ENCODE data around the gene SLC6A17. TPM values are rescaled to one million over a fixed set of nuclear protein-coding genes. Genes with fewer than 3 reads are reported as not detected.

SLC6A17 gene
- total RNA-seq, 1 experiment from 2014 or later, result 0.24 TPM

DNA sequence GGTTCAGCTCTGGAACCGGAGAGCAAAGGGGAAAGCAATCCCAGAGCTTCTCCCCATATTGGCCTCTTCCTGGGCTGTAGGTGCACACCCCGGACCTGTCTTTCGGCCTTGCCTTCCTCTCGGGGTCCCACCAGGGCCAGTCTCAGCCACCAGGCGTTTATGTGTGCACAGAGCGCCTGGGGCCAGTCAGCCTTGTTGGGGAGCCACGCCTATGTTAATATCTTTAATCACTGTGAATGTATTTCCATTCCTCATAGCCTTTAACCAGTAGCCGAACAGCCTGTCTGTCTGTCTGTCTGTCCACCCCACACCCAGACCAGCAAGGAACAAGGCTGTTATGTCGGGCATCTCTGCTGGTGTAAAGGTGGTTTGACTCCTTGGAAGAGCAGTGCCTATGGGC lies 78.6 kb downstream of the SLC6A17 start (continued):
- no peak for TF ChIP-seq NR3C1 (CRISPR knock-in tag; conservative IDR thresholded peaks at IDR 0.05; ENCODE audit: low read depth)
- TF ChIP-seq FOXJ3 (CRISPR knock-in tag; IDR thresholded peaks at IDR 0.05; ENCODE audit: borderline replicate concordance), result no peak
- TF ChIP-seq ZNF396 (CRISPR knock-in tag; IDR thresholded peaks at IDR 0.05; ENCODE audit: borderline replicate concordance), result no peak

DNA sequence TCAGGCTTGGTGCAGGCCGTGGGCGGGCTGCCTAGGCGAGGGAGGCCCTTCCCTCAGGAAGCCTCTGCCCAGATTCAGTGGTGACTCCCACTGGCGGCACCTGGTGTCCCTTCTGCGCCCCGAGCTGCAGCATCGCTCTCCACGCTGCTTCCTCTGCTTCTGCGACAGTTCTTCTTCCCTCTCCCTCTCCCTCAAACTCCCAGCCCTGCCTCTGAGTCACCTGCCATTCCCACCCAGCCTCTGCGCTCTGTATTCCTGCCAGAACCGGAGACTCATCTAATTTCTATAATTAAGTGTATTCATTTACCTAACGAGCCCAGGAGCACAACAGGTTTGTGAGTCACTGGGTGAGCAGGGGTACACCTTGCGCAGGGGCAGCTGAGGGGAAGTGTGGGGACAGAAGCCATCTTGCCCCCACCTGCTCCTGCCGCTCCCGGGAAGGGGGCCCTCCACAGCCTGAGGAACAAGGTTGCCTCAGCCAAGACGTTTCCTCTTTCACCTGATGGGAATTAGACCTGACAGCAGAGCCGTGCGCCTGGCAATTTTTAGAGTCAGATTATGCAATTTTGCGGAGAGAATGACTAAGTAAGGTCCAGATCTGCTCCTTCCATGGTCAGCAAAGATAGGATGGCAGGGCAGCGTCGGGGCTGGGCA lies 79.2 kb downstream of the SLC6A17 start:
- no peak for DNase-seq (ENCODE audit: low spot score)
- H3K36me3 Mint-ChIP-seq, result peaks cover 29% of the 10 kb centered on the region
- ChIA-PET POLR2A (no interaction called here), CTCF (interaction anchor here (1.8 to 2.7 kb wide), 4 partner anchors 21 to 266 kb away, joined by 7 to 16 read pairs (median 10); partner anchors contain the start of gene KCNC4)
- H3K27ac Mint-ChIP-seq, result peak overlapping the region; percentile 66
- no peak overlapping the region for H3K4me3 Mint-ChIP-seq
- no peak for TF ChIP-seq JAZF1 (CRISPR knock-in tag; IDR thresholded peaks at IDR 0.05)
- TF ChIP-seq ZNF219 (CRISPR knock-in tag; IDR thresholded peaks at IDR 0.05; ENCODE audit: borderline replicate concordance), result no peak
- no peak for TF ChIP-seq RELA (CRISPR knock-in tag; IDR thresholded peaks at IDR 0.05; ENCODE audit: borderline replicate concordance)
- TF ChIP-seq, protein P1, sequence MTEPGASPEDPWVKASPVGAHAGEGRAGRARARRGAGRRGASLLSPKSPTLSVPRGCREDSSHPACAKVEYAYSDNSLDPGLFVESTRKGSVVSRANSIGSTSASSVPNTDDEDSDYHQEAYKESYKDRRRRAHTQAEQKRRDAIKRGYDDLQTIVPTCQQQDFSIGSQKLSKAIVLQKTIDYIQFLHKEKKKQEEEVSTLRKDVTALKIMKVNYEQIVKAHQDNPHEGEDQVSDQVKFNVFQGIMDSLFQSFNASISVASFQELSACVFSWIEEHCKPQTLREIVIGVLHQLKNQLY (CRISPR knock-in tag; IDR thresholded peaks at IDR 0.05), result no peak
- no peak for TF ChIP-seq NFATC4 (CRISPR knock-in tag; IDR thresholded peaks at IDR 0.05)
- no peak for TF ChIP-seq NFYB (CRISPR knock-in tag; conservative IDR thresholded peaks at IDR 0.05; ENCODE audit: low read depth)
- no peak for TF ChIP-seq NR2C2 (CRISPR knock-in tag; IDR thresholded peaks at IDR 0.05)
- TF ChIP-seq ZNF263 (CRISPR knock-in tag; IDR thresholded peaks at IDR 0.05; ENCODE audit: low read depth), result no peak
- no peak for TF ChIP-seq TEAD4 (CRISPR knock-in tag; IDR thresholded peaks at IDR 0.05)
- TF ChIP-seq MXD4 (CRISPR knock-in tag; IDR thresholded peaks at IDR 0.05; ENCODE audit: borderline replicate concordance), result no peak
- no peak for TF ChIP-seq ZBTB21 (CRISPR knock-in tag; IDR thresholded peaks at IDR 0.05; ENCODE audit: borderline replicate concordance)
- no peak for TF ChIP-seq ZNF138 (CRISPR knock-in tag; conservative IDR thresholded peaks at IDR 0.05)
- TF ChIP-seq, protein P2, sequence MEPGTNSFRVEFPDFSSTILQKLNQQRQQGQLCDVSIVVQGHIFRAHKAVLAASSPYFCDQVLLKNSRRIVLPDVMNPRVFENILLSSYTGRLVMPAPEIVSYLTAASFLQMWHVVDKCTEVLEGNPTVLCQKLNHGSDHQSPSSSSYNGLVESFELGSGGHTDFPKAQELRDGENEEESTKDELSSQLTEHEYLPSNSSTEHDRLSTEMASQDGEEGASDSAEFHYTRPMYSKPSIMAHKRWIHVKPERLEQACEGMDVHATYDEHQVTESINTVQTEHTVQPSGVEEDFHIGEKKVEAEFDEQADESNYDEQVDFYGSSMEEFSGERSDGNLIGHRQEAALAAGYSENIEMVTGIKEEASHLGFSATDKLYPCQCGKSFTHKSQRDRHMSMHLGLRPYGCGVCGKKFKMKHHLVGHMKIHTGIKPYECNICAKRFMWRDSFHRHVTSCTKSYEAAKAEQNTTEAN (CRISPR knock-in tag; IDR thresholded peaks at IDR 0.05), result no peak
- TF ChIP-seq IRF2 (CRISPR knock-in tag; IDR thresholded peaks at IDR 0.05; ENCODE audit: borderline replicate concordance, low read depth), result no peak
- no peak for TF ChIP-seq NR3C1 (CRISPR knock-in tag; conservative IDR thresholded peaks at IDR 0.05; ENCODE audit: low read depth)
- peaks cover 9% of the 10 kb centered on the region for H3K9me3 Mint-ChIP-seq
- peak; percentile 59 for ATAC-seq
- no peaks in the 10 kb centered on the region for H3K27me3 Mint-ChIP-seq (ENCODE audit: low read depth)
- peaks cover 4% of the 10 kb centered on the region for H3K4me1 Mint-ChIP-seq

DNA sequence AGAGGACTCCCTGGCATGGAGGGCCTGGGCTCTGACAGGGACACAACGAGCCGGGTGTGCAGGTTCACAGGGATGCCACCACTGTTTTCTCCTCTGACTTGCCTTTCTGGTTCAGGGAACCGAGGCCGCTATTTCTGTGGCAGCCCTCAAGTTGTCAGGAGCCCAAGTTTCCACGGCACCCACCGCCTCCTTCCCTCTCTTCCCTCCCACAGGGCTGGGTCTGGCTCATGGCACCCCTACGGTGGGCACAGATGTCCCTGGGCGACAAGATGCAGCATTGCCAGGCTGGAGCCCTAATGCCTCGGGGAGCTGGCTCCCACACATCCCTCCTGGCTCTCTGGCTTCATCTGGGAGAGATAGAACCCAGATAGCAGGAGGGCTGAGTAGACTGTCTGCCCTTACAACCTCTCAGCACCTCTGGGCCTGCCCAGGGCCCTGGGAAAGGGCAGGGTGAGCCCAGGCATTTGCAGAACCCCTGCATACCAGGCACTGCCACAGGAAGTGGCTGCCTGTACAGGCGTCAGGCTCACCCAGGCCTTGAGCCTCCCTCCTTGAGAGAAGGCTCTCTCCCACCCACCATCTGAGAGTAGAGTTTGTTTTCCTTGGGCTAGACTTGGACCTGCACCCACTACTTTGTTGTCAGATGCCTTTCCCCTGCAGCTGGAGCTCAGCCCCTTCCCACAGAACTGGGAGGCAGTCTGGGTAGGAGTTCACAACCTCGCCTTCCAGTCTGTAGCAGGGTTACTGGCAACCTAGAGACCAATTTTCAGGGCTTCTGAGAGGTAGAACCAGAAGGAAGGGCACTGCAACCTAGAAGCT lies 80.3 kb downstream of the SLC6A17 start:
- ATAC-seq (no peak), DNase-seq (ENCODE audit: low spot score) (no peak)
- Mint-ChIP-seq H3K36me3 (peaks cover 32% of the 10 kb centered on the region), H3K9me3 (peaks cover 9% of the 10 kb centered on the region), H3K27ac (no peak overlapping the region), H3K4me1 (peaks cover 8% of the 10 kb centered on the region), H3K4me3 (no peak overlapping the region), H3K27me3 (ENCODE audit: low read depth) (no peaks in the 10 kb centered on the region)
- ChIA-PET CTCF (interaction anchor here (1.8 to 1.9 kb wide), 2 partner anchors 82 to 143 kb away, joined by 4 to 8 read pairs; no protein-coding TSS in a partner anchor), POLR2A (no interaction called here)
- TF ChIP-seq, protein P3, sequence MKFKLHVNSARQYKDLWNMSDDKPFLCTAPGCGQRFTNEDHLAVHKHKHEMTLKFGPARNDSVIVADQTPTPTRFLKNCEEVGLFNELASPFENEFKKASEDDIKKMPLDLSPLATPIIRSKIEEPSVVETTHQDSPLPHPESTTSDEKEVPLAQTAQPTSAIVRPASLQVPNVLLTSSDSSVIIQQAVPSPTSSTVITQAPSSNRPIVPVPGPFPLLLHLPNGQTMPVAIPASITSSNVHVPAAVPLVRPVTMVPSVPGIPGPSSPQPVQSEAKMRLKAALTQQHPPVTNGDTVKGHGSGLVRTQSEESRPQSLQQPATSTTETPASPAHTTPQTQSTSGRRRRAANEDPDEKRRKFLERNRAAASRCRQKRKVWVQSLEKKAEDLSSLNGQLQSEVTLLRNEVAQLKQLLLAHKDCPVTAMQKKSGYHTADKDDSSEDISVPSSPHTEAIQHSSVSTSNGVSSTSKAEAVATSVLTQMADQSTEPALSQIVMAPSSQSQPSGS (CRISPR knock-in tag; IDR thresholded peaks at IDR 0.05; ENCODE audit: borderline replicate concordance, low read depth), result no peak
- TF ChIP-seq, protein P4, sequence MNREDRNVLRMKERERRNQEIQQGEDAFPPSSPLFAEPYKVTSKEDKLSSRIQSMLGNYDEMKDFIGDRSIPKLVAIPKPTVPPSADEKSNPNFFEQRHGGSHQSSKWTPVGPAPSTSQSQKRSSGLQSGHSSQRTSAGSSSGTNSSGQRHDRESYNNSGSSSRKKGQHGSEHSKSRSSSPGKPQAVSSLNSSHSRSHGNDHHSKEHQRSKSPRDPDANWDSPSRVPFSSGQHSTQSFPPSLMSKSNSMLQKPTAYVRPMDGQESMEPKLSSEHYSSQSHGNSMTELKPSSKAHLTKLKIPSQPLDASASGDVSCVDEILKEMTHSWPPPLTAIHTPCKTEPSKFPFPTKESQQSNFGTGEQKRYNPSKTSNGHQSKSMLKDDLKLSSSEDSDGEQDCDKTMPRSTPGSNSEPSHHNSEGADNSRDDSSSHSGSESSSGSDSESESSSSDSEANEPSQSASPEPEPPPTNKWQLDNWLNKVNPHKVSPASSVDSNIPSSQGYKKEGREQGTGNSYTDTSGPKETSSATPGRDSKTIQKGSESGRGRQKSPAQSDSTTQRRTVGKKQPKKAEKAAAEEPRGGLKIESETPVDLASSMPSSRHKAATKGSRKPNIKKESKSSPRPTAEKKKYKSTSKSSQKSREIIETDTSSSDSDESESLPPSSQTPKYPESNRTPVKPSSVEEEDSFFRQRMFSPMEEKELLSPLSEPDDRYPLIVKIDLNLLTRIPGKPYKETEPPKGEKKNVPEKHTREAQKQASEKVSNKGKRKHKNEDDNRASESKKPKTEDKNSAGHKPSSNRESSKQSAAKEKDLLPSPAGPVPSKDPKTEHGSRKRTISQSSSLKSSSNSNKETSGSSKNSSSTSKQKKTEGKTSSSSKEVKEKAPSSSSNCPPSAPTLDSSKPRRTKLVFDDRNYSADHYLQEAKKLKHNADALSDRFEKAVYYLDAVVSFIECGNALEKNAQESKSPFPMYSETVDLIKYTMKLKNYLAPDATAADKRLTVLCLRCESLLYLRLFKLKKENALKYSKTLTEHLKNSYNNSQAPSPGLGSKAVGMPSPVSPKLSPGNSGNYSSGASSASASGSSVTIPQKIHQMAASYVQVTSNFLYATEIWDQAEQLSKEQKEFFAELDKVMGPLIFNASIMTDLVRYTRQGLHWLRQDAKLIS (CRISPR knock-in tag; IDR thresholded peaks at IDR 0.05; ENCODE audit: borderline replicate concordance), result no peak
- TF ChIP-seq, protein P5, sequence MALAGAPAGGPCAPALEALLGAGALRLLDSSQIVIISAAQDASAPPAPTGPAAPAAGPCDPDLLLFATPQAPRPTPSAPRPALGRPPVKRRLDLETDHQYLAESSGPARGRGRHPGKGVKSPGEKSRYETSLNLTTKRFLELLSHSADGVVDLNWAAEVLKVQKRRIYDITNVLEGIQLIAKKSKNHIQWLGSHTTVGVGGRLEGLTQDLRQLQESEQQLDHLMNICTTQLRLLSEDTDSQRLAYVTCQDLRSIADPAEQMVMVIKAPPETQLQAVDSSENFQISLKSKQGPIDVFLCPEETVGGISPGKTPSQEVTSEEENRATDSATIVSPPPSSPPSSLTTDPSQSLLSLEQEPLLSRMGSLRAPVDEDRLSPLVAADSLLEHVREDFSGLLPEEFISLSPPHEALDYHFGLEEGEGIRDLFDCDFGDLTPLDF (CRISPR knock-in tag; IDR thresholded peaks at IDR 0.05), result no peak
